CD4-positive, CD25-positive, alpha-beta regulatory T cell (primary cell): ENCODE measurements around the gene NAMPT. TPM values are rescaled to one million over a fixed set of nuclear protein-coding genes. Genes with fewer than 3 reads are reported as not detected.

Source experiments
- ATAC-seq, 2 donors: fragments of 150-1000 bp; cut with Tn5 transposase; one replicate each; pipeline ENCODE4 v1.10.0; 2021; ENCODE audit warnings: low read depth in 2 of 2, moderate number of reproducible peaks in 2 of 2, moderate library complexity in 1 of 2
- DNase-seq, 3 donors: peaks; one replicate each; pipeline versions ENCODE4 v3.0.0 to v3.0.0-alpha.2; 2012 to 2022; ENCODE audit warnings: mixed read lengths in 1 of 3
- H3K27ac ChIP-seq: one replicate; pipeline ENCODE4 v1.7.0; 2013; ENCODE audit warnings: mild to moderate bottlenecking, low read length; ENCODE audit not compliant: insufficient read depth, poor library complexity, severe bottlenecking
- H3K27me3 ChIP-seq: one replicate; pipeline ENCODE4 v1.7.0; 2013; ENCODE audit warnings: low read length; ENCODE audit not compliant: control insufficient read depth, insufficient read depth
- H3K36me3 ChIP-seq: one replicate; pipeline ENCODE4 v1.7.0; 2013; ENCODE audit warnings: mild to moderate bottlenecking, low read length, moderate library complexity; ENCODE audit not compliant: control insufficient read depth, insufficient read depth
- H3K4me1 ChIP-seq: 2 replicates; pipeline ENCODE4 v1.7.0; 2013; ENCODE audit warnings: mild to moderate bottlenecking, low read length; ENCODE audit not compliant: insufficient read depth, control insufficient read depth, poor library complexity, severe bottlenecking
- H3K4me3 ChIP-seq: one replicate; pipeline ENCODE4 v1.7.0; 2013; ENCODE audit warnings: low read depth, mild to moderate bottlenecking, low read length, moderate library complexity
- H3K9me3 ChIP-seq, 2 experiments: 1 replicate in 1 of 2; 2 replicates in 1 of 2; pipeline ENCODE4 v1.7.0; 2013; ENCODE audit warnings: low read length in 2 of 2, mild to moderate bottlenecking in 1 of 2, moderate library complexity in 1 of 2; ENCODE audit not compliant: control insufficient read depth in 2 of 2
- H3K27ac Mint-ChIP-seq, 3 donors: one replicate each; pipeline ENCODE4 v1.8.0; 2020 to 2022; ENCODE audit warnings: mild to moderate bottlenecking in 3 of 3, mixed read lengths in 3 of 3, moderate library complexity in 2 of 3
- H3K27me3 Mint-ChIP-seq: one replicate; pipeline ENCODE4 v1.8.0; 2022; ENCODE audit warnings: mild to moderate bottlenecking, mixed read lengths
- H3K36me3 Mint-ChIP-seq: one replicate; pipeline ENCODE4 v1.8.0; 2020; ENCODE audit warnings: mixed read lengths
- H3K4me1 Mint-ChIP-seq, 4 donors: one replicate each; pipeline ENCODE4 v1.8.0; 2020 to 2022; ENCODE audit warnings: mixed read lengths in 4 of 4, mild to moderate bottlenecking in 1 of 4
- H3K4me3 Mint-ChIP-seq, 4 donors: one replicate each; pipeline ENCODE4 v1.8.0; 2020 to 2022; ENCODE audit warnings: mild to moderate bottlenecking in 4 of 4, mixed read lengths in 4 of 4, moderate library complexity in 3 of 4
- H3K9me3 Mint-ChIP-seq, 7 donors: one replicate each; pipeline ENCODE4 v1.8.0; 2020 to 2022; ENCODE audit warnings: mixed read lengths in 7 of 7, mild to moderate bottlenecking in 3 of 7, moderate library complexity in 2 of 7
- polyA plus RNA-seq, 4 donors: library from polyadenylated mRNA; unstranded; fragments of 300-500 nt; fragmentation: Illumina TruSeq; gene quantifications; one replicate each; pipeline ENCODE4 v1.2.3, GENCODE V29; 2021
- total RNA-seq: library from RNA; stranded (reverse); gene quantifications from one replicate; pipeline ENCODE4 v1.2.3, GENCODE V29; 2022

Gene NAMPT
- total and polyA plus RNA-seq, 5 donors from 2014 or later: 23.4 to 453 (median 25.8) TPM

DNA sequence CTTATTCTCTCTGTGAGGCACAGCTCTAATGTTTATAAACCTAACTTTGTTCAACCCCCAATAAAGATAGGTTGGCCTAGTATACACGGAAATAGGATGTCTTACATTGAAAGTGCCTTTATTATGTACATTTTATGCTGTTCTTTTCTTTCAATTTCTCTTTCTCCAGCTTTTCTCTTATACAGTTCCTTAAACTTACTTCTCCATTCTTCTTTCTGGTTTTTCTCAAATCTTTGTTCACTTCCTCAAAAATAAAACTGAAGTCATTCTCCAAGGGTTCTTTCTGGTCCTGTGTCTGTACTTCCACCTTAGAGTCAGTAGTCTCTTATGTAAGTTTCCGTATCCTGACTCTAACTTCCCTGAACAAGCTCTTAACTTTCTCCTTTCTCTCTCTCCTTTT, 29.2 kb upstream of the NAMPT start:
- Histone ChIP-seq H3K9me3 (no peaks in the 10 kb centered on the region), H3K27me3 (peaks cover 11% of the 10 kb centered on the region), H3K27ac (no peak overlapping the region), H3K4me1 (no peaks in the 10 kb centered on the region), H3K36me3 (no peaks in the 10 kb centered on the region), H3K4me3 (no peak overlapping the region)
- H3K4me1 Mint-ChIP-seq: peaks cover 0 to 8% (median under 1%) of the 10 kb centered on the region in 4 donors
- H3K27ac Mint-ChIP-seq: no peak overlapping the region
- peaks cover 0 to 10% (median under 1%) of the 10 kb centered on the region in 7 donors for H3K9me3 Mint-ChIP-seq
- peak overlapping the region in 1 of 4 donors; percentile 12 for H3K4me3 Mint-ChIP-seq
- H3K27me3 Mint-ChIP-seq: peaks cover 15% of the 10 kb centered on the region
- DNase-seq (no peak), ATAC-seq (no peak)
- no peaks in the 10 kb centered on the region for H3K36me3 Mint-ChIP-seq

DNA sequence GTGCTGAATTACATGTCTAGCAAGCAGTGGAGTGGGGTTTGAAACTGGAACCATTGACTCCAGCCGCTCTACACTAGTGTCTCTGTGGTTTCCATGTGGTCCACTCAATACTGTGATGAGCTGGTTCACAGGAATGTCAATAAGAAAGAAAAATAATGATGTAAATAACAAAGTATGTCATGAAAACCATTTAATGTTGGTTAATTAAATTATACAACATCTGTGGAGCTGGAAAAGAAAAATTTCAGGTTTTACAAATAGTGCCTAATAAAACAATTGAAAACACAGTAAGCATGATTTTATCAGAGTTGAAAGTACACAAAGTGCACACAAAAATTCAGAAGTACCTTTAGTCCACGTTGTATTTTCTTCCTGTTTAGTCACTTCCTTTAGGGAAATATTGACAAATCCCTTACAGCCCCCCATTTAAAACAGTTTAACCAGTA, 28.7 kb upstream of the NAMPT start:
- Histone ChIP-seq H3K27me3 (peaks cover 11% of the 10 kb centered on the region), H3K27ac (no peak overlapping the region), H3K36me3 (no peaks in the 10 kb centered on the region), H3K4me1 (no peaks in the 10 kb centered on the region), H3K9me3 (no peaks in the 10 kb centered on the region), H3K4me3 (no peak overlapping the region)
- peaks cover 11% of the 10 kb centered on the region for H3K27me3 Mint-ChIP-seq
- no peaks in the 10 kb centered on the region for H3K36me3 Mint-ChIP-seq
- no peak overlapping the region for H3K27ac Mint-ChIP-seq
- ATAC-seq (no peak), DNase-seq (no peak)
- peaks cover 0 to 10% (median 0%) of the 10 kb centered on the region in 7 donors for H3K9me3 Mint-ChIP-seq
- peaks cover 0 to 8% (median under 1%) of the 10 kb centered on the region in 4 donors for H3K4me1 Mint-ChIP-seq
- peak overlapping the region in 1 of 4 donors; percentile 12 for H3K4me3 Mint-ChIP-seq

DNA sequence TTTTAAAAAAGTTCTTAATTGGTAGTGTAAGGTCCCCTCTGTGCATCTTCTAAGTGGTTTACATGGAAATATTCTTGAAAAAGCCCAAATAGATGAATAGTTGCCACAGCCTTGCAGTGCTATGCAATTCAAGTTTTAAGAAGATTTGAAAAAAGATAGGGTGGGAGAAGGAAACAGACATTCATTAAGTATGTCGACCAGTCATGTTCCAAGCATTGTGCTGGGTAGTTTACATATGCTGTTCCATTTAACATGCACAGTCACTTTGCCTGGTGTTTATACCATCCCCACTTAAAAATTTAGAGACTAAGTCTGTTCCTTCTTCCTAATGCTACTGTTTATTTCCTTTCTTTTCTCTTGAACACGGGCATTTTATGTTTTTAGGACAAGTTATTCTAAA, 28.1 kb upstream of the NAMPT start:
- H3K27me3 ChIP-seq: peaks cover 10% of the 10 kb centered on the region
- Mint-ChIP-seq H3K4me3 (no peak overlapping the region), H3K9me3 (peaks cover 0 to 10% (median 0%) of the 10 kb centered on the region in 7 donors), H3K27me3 (peaks cover 10% of the 10 kb centered on the region), H3K36me3 (no peaks in the 10 kb centered on the region), H3K4me1 (peaks cover 0 to 8% (median under 1%) of the 10 kb centered on the region in 4 donors), H3K27ac (no peak overlapping the region)
- no peaks in the 10 kb centered on the region for H3K36me3 ChIP-seq
- DNase-seq (no peak), ATAC-seq (no peak)
- no peaks in the 10 kb centered on the region for H3K4me1 ChIP-seq
- H3K4me3 ChIP-seq: no peak overlapping the region
- H3K9me3 ChIP-seq: no peaks in the 10 kb centered on the region
- no peak overlapping the region for H3K27ac ChIP-seq

DNA sequence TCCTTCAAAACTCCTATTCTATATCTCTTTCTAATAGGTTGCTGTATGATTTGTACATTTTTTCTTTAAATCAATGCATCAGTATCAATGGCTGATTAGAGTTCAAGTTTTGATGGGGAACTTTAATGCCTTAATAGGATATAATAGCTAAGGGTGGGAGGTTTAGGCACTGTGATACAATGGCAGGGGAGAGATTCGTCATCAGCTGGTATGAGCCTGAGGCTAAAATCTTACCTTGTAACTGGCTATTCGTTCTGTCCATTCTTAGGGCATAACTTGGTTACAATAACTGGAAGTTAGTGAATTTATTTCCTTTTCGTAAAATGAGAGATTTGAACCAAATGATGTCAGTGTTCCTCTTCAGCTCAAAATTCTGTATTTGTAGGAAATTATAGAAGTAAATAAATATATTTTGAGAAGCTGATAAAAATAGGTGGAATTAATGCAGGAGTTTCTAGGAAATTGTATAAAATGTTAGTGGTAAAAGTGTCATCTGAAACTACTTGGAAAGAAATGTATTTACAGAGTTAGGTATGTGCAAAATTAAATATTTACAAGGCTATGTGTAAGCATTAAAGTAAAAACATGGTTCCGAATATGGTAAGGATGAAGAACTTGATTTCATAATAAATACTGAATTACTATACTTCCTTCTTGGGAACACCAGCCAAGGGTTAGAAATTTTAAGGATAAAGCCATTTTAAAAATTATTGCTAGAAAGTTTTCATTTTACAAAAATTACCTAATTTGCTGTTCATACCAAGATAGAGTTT, 27.5 kb upstream of the NAMPT start:
- no peak overlapping the region for H3K4me3 Mint-ChIP-seq

DNA sequence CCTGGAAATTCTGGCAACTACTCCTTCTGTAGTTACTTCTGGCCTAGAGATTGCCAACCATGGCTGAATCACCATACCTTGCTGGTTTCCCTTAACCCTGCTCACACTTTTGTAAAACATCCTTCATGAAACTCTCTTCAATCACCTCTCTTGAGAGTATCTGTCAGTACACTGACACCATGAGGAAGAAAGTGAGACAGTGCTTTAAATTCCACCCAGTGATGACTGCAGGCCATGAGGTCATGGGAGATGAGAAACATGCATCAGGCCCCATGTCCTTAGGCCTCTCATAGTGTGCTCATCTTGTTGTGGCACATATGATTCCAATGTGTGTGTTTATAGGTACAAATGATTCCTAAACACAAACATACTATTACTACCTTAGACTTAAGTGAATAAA, 24.6 kb upstream of the NAMPT start:
- no peaks in the 10 kb centered on the region for H3K27me3 Mint-ChIP-seq
- H3K27ac ChIP-seq: no peak overlapping the region
- peak in 1 of 2 donors; percentile 16 for ATAC-seq
- H3K4me1 Mint-ChIP-seq: peaks cover 0 to 8% (median under 1%) of the 10 kb centered on the region in 4 donors
- no peak for DNase-seq
- no peaks in the 10 kb centered on the region for H3K9me3 ChIP-seq
- H3K4me3 Mint-ChIP-seq: no peak overlapping the region
- H3K36me3 Mint-ChIP-seq: no peaks in the 10 kb centered on the region
- no peak overlapping the region for H3K27ac Mint-ChIP-seq
- no peak overlapping the region for H3K4me3 ChIP-seq
- no peaks in the 10 kb centered on the region for H3K36me3 ChIP-seq
- H3K4me1 ChIP-seq: no peaks in the 10 kb centered on the region
- H3K9me3 Mint-ChIP-seq: peaks cover 0 to 1% (median 0%) of the 10 kb centered on the region in 7 donors
- peaks cover 2% of the 10 kb centered on the region for H3K27me3 ChIP-seq

More for the DNA sequence above, 27.5 kb upstream of the NAMPT start:
- Mint-ChIP-seq H3K4me1 (peaks cover 0 to 8% (median under 1%) of the 10 kb centered on the region in 4 donors), H3K9me3 (peaks cover 0 to 8% (median 0%) of the 10 kb centered on the region in 7 donors), H3K27me3 (peaks cover 5% of the 10 kb centered on the region), H3K27ac (no peak overlapping the region), H3K36me3 (no peaks in the 10 kb centered on the region)
- H3K36me3 ChIP-seq: no peaks in the 10 kb centered on the region
- no peak overlapping the region for H3K4me3 ChIP-seq
- ATAC-seq: no peak
- H3K4me1 ChIP-seq: no peaks in the 10 kb centered on the region
- H3K27me3 ChIP-seq: peaks cover 6% of the 10 kb centered on the region
- no peak for DNase-seq
- no peak overlapping the region for H3K27ac ChIP-seq
- H3K9me3 ChIP-seq: no peaks in the 10 kb centered on the region

DNA sequence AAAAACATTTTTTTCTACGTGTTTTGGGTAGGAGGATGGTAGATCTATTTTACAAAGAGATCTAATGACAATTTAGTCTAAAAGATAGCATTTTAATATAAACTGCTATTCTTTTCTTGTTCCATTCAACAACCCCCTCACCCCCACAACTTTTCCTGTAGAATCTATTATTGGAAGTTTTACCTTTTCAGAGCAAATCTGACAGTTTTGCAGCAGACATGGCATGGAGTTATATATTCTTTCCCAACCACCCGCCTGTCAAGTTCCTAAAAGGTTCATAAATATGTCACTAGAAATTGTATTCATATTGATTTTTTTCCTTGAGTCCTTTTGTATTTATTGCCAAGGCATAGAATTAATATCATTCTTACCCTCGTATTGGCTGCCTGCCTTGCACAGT, 21.5 kb upstream of the NAMPT start:
- H3K4me1 Mint-ChIP-seq: no peaks in the 10 kb centered on the region
- Histone ChIP-seq H3K4me1 (no peaks in the 10 kb centered on the region), H3K9me3 (no peaks in the 10 kb centered on the region), H3K4me3 (no peak overlapping the region), H3K27ac (no peak overlapping the region), H3K27me3 (peaks cover 2% of the 10 kb centered on the region), H3K36me3 (no peaks in the 10 kb centered on the region)
- H3K36me3 Mint-ChIP-seq: no peaks in the 10 kb centered on the region
- ATAC-seq: no peak
- H3K27ac Mint-ChIP-seq: no peak overlapping the region
- DNase-seq: no peak
- H3K27me3 Mint-ChIP-seq: peaks cover 12% of the 10 kb centered on the region
- peaks cover 0 to 24% (median 2%) of the 10 kb centered on the region in 7 donors for H3K9me3 Mint-ChIP-seq
- no peak overlapping the region for H3K4me3 Mint-ChIP-seq

DNA sequence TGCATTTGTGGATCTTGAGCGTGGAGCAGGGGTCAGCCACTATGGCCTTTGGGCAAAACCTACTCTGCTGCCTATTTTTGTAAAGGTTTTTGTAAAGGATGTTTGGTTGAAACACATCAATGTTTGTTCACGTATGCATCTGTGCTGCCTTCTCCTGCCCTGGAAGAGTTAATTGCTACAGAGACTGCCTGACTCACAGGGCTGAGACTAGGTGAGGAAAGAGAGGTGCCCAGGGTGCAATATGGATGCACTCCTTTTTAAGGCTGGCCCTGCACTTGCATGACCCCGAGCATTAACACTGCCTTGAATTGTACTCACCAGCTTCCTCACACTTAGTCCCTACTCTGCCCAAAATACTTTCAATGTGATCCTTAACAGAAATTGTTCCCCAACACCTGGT, 20.9 kb upstream of the NAMPT start:
- no peak for ATAC-seq
- Histone ChIP-seq H3K9me3 (no peaks in the 10 kb centered on the region), H3K27me3 (peaks cover 2% of the 10 kb centered on the region), H3K4me3 (no peak overlapping the region), H3K4me1 (no peaks in the 10 kb centered on the region), H3K27ac (no peak overlapping the region), H3K36me3 (no peaks in the 10 kb centered on the region)
- Mint-ChIP-seq H3K27ac (no peak overlapping the region), H3K36me3 (no peaks in the 10 kb centered on the region), H3K4me1 (no peaks in the 10 kb centered on the region), H3K27me3 (peaks cover 16% of the 10 kb centered on the region), H3K4me3 (no peak overlapping the region), H3K9me3 (peaks cover 0 to 29% (median 6%) of the 10 kb centered on the region in 7 donors)
- no peak for DNase-seq

DNA sequence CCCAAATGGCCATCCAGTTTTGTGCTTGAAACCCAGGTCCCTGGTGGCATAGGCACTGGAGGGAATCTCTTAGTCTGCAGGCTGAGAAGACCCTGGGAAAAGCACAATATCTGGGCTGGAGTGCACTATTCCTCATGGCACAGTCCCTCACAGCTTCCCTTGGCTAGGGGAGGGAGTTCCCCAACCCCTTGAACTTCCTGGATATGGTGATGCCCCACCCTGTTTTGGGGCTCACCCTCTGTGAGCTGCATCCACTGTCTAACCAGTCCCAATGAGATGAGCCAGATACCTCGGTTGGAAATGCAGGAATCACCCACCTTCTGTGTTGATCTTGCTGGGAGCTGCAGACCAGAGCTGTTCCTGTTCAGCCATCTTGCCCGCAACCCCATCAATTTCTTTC, 19.8 kb upstream of the NAMPT start:
- no peaks in the 10 kb centered on the region for H3K36me3 ChIP-seq
- Mint-ChIP-seq H3K9me3 (peaks cover 0 to 29% (median 6%) of the 10 kb centered on the region in 7 donors), H3K27ac (no peak overlapping the region), H3K27me3 (peaks cover 16% of the 10 kb centered on the region), H3K36me3 (no peaks in the 10 kb centered on the region), H3K4me1 (no peaks in the 10 kb centered on the region), H3K4me3 (no peak overlapping the region)
- H3K27ac ChIP-seq: no peak overlapping the region
- ATAC-seq (no peak), DNase-seq (no peak)
- H3K27me3 ChIP-seq: peaks cover 2% of the 10 kb centered on the region
- no peak overlapping the region for H3K4me3 ChIP-seq
- no peaks in the 10 kb centered on the region for H3K9me3 ChIP-seq
- H3K4me1 ChIP-seq: no peaks in the 10 kb centered on the region
